DND-41 (cell line): ENCODE data around the gene IGFLR1.

Experiments used
- ATAC-seq: fragments of 200-7000 bp; cut with Tn5 transposase; 3 replicates; pipeline ENCODE4 v1.9.1; 2021; ENCODE audit warnings: low read depth; ENCODE audit not compliant: insufficient read depth
- DNase-seq: peaks from one replicate; pipeline ENCODE4 v3.0.0-alpha.2; 2020
- H2AFZ ChIP-seq: 2 replicates; pipeline ENCODE4 v1.6.0; 2012; ENCODE audit warnings: low read depth, low read length
- H3K27ac ChIP-seq: 2 replicates; pipeline ENCODE4 v1.5.1; 2012; ENCODE audit warnings: low read length, inconsistent platforms
- H3K27me3 ChIP-seq: fragments of 200-600 bp; sonication (generic); 2 replicates; pipeline ENCODE4 v1.6.0; 2012; ENCODE audit warnings: low read length, mild to moderate bottlenecking, inconsistent platforms; ENCODE audit not compliant: insufficient read depth, poor library complexity
- H3K36me3 ChIP-seq: 2 replicates; pipeline ENCODE4 v1.5.1; 2012; ENCODE audit warnings: low read length, inconsistent platforms; ENCODE audit not compliant: insufficient read depth
- H3K4me1 ChIP-seq: 2 replicates; pipeline ENCODE4 v1.5.1; 2012; ENCODE audit warnings: mild to moderate bottlenecking, low read length; ENCODE audit not compliant: insufficient read depth
- H3K4me2 ChIP-seq: 2 replicates; pipeline ENCODE4 v1.6.0; 2012; ENCODE audit warnings: mild to moderate bottlenecking, moderate library complexity, low read length, inconsistent platforms; ENCODE audit not compliant: insufficient read depth
- H3K4me3 ChIP-seq, 2 experiments: fragments of 200-600 bp in 1 of 2; shearing (Covaris generic) in 1 of 2; 2 replicates each; pipeline ENCODE4 v1.5.1; 2012 to 2016; ENCODE audit warnings: inconsistent platforms in 2 of 2, low read length in 2 of 2, mild to moderate bottlenecking in 2 of 2, low read depth in 1 of 2, moderate library complexity in 1 of 2
- H3K79me2 ChIP-seq: 2 replicates; pipeline ENCODE4 v1.6.0; 2012; ENCODE audit warnings: low read length, inconsistent platforms; ENCODE audit not compliant: insufficient read depth
- H3K9ac ChIP-seq: 2 replicates; pipeline ENCODE4 v1.6.0; 2012; ENCODE audit warnings: low read depth, mild to moderate bottlenecking, inconsistent platforms, low read length, moderate library complexity
- H3K9me3 ChIP-seq: 2 replicates; pipeline ENCODE4 v1.5.1; 2012; ENCODE audit warnings: low read length, moderate library complexity, mild to moderate bottlenecking, inconsistent platforms; ENCODE audit not compliant: insufficient read depth, severe bottlenecking
- H4K20me1 ChIP-seq: 2 replicates; pipeline ENCODE4 v1.6.0; 2012; ENCODE audit warnings: low read length; ENCODE audit not compliant: insufficient read depth
- CTCF ChIP-seq: IDR thresholded peaks from 2 replicates; pipeline ENCODE4 v1.5.1; 2012; ENCODE audit warnings: borderline replicate concordance, low read length, moderate library complexity, mild to moderate bottlenecking; ENCODE audit not compliant: poor library complexity, severe bottlenecking; ENCODE audit errors: extremely low read depth
- EZH2 ChIP-seq: IDR thresholded peaks from 3 replicates; pipeline ENCODE4 v1.6.1; 2012; ENCODE audit warnings: borderline replicate concordance, low read depth, mild to moderate bottlenecking, moderate library complexity, low read length, inconsistent platforms; ENCODE audit not compliant: severe bottlenecking

The IGFLR1 gene

GRCh38 chr19:35742121-35742724 is at the start of gene IGFLR1:
TSS of gene IGFLR1 (minus strand) at chr19:35742452. CDS start at chr19:35741180, 1,272 bp downstream.
- H3K36me3 ChIP-seq = peaks cover 32% of the 10 kb centered on the region
- DNase-seq (no peak), ATAC-seq (no peak)
- H3K79me2 ChIP-seq = peaks cover 27% of the 10 kb centered on the region
- peaks cover 64% of the 10 kb centered on the region for H3K4me1 ChIP-seq
- H3K9ac ChIP-seq = peak within 1 kb of the TSS; percentile 68
- no peaks in the 10 kb centered on the region for H3K27me3 ChIP-seq
- no peak for TF ChIP-seq EZH2
- TF ChIP-seq CTCF = no peak
- H3K4me2 ChIP-seq = peak within 1 kb of the TSS; percentile 99
- H3K27ac ChIP-seq = no peak within 1 kb of the TSS
- 0 out of 2 replicates have a peak, but pooled peaks cover 3% of the 10 kb centered on the region for H4K20me1 ChIP-seq
- H3K4me3 ChIP-seq = peak within 1 kb of the TSS in 1 of 2 experiments; percentile 88; a peak in 1 of 4 replicates
- H2AFZ ChIP-seq = no peak within 1 kb of the TSS
- no peaks in the 10 kb centered on the region for H3K9me3 ChIP-seq

- H3K9me3 ChIP-seq = no peaks in the 10 kb centered on the region
- H4K20me1 ChIP-seq = peaks cover 4% of the 10 kb centered on the region
- H2AFZ ChIP-seq = no peak overlapping the region
- DNase-seq (no peak), ATAC-seq (no peak)
- no peak overlapping the region for H3K4me2 ChIP-seq
- no peaks in the 10 kb centered on the region for H3K4me1 ChIP-seq
- no peaks in the 10 kb centered on the region for H3K27me3 ChIP-seq
- H3K36me3 ChIP-seq = 0 out of 2 replicates have a peak, but pooled peaks cover 1% of the 10 kb centered on the region
- H3K79me2 ChIP-seq = no peaks in the 10 kb centered on the region
- no peak overlapping the region for H3K4me3 ChIP-seq
- TF ChIP-seq EZH2 (no peak), CTCF (no peak)
- no peak overlapping the region for H3K9ac ChIP-seq
- no peak overlapping the region for H3K27ac ChIP-seq
Observed at GRCh38 chr19:35791814-35792279, 49.6 kb upstream of the IGFLR1 start.

- no peak overlapping the region for H3K9ac ChIP-seq
- no peaks in the 10 kb centered on the region for H3K9me3 ChIP-seq
- H3K27ac ChIP-seq = no peak overlapping the region
- no peaks in the 10 kb centered on the region for H3K4me1 ChIP-seq
- H3K4me3 ChIP-seq = no peak overlapping the region
- peak; percentile 54 for TF ChIP-seq CTCF
- TF ChIP-seq EZH2 = no peak
- ATAC-seq (peak; percentile 65), DNase-seq (peak; percentile 31)
- no peak overlapping the region for H3K4me2 ChIP-seq
- H3K79me2 ChIP-seq = no peaks in the 10 kb centered on the region
- no peaks in the 10 kb centered on the region for H3K27me3 ChIP-seq
- H2AFZ ChIP-seq = no peak overlapping the region
- peaks cover 6% of the 10 kb centered on the region; the same call in 1 of the 2 replicates for H3K36me3 ChIP-seq
- H4K20me1 ChIP-seq = peaks cover 4% of the 10 kb centered on the region
Observed at GRCh38 chr19:35790981-35791813, 48.9 kb upstream of the IGFLR1 start.
